ENCODE results near the gene MUC20. TPM values are rescaled to one million over a fixed set of nuclear protein-coding genes. Genes with fewer than 3 reads are reported as not detected.
"Not testable (repeated sequence)": the region's sequence is repeated elsewhere in the genome, so short reads cannot be mapped to it uniquely, and the experiment has no call there.

Gene MUC20
- polyA plus RNA-seq, 1 donor from 2014 or later: 3.0 TPM

- H3F3A ChIP-seq (ENCODE audit: insufficient read depth, low read length, poor library complexity, severe bottlenecking): no peaks in the 10 kb centered on the region
- H3K4me3 ChIP-seq (ENCODE audit: low read length): no peak overlapping the region
- H3K9me3 ChIP-seq (ENCODE audit: low read length): no peaks in the 10 kb centered on the region
- no peak overlapping the region for H2AFZ ChIP-seq (ENCODE audit: low read depth, low read length)
- no peak overlapping the region for H3K9ac ChIP-seq (ENCODE audit: low read length)
- H3K36me3 ChIP-seq (ENCODE audit: insufficient read depth, low read length): no peaks in the 10 kb centered on the region
- H3K27ac ChIP-seq (ENCODE audit: low read length): no peak overlapping the region
- no peaks in the 10 kb centered on the region for H3K27me3 ChIP-seq (ENCODE audit: insufficient read depth, low read depth, low read length)
- no peaks in the 10 kb centered on the region for H3K9me2 ChIP-seq (ENCODE audit: insufficient read depth, low read length)
- no peaks in the 10 kb centered on the region for H3K79me2 ChIP-seq (replicated peaks; ENCODE audit: insufficient read depth, low read length)
- no peaks in the 10 kb centered on the region for H4K20me1 ChIP-seq (ENCODE audit: insufficient read depth)
- H3K4me2 ChIP-seq (ENCODE audit: low read length): no peak overlapping the region
- TF ChIP-seq SMC3 (conservative IDR thresholded peaks at IDR 0.05; ENCODE audit: poor library complexity) (no peak), EZH2 (IDR thresholded peaks at IDR 0.05; ENCODE audit: borderline replicate concordance, insufficient read depth, low read length, poor library complexity, severe bottlenecking) (no peak), RAD21 (conservative IDR thresholded peaks at IDR 0.05) (no peak), MXI1 (conservative IDR thresholded peaks at IDR 0.05; ENCODE audit: poor library complexity, severe bottlenecking) (no peak), TAF1 (IDR thresholded peaks at IDR 0.05; ENCODE audit: low read depth) (no peak), EP300 (conservative IDR thresholded peaks at IDR 0.05; ENCODE audit: poor library complexity, severe bottlenecking) (no peak), POLR2AphosphoS5 (IDR thresholded peaks at IDR 0.05) (no peak)
- TF ChIP-seq, protein P1, sequence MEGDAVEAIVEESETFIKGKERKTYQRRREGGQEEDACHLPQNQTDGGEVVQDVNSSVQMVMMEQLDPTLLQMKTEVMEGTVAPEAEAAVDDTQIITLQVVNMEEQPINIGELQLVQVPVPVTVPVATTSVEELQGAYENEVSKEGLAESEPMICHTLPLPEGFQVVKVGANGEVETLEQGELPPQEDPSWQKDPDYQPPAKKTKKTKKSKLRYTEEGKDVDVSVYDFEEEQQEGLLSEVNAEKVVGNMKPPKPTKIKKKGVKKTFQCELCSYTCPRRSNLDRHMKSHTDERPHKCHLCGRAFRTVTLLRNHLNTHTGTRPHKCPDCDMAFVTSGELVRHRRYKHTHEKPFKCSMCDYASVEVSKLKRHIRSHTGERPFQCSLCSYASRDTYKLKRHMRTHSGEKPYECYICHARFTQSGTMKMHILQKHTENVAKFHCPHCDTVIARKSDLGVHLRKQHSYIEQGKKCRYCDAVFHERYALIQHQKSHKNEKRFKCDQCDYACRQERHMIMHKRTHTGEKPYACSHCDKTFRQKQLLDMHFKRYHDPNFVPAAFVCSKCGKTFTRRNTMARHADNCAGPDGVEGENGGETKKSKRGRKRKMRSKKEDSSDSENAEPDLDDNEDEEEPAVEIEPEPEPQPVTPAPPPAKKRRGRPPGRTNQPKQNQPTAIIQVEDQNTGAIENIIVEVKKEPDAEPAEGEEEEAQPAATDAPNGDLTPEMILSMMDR (IDR thresholded peaks at IDR 0.05; ENCODE audit: poor library complexity, severe bottlenecking): no peak
- TF ChIP-seq, protein P2, sequence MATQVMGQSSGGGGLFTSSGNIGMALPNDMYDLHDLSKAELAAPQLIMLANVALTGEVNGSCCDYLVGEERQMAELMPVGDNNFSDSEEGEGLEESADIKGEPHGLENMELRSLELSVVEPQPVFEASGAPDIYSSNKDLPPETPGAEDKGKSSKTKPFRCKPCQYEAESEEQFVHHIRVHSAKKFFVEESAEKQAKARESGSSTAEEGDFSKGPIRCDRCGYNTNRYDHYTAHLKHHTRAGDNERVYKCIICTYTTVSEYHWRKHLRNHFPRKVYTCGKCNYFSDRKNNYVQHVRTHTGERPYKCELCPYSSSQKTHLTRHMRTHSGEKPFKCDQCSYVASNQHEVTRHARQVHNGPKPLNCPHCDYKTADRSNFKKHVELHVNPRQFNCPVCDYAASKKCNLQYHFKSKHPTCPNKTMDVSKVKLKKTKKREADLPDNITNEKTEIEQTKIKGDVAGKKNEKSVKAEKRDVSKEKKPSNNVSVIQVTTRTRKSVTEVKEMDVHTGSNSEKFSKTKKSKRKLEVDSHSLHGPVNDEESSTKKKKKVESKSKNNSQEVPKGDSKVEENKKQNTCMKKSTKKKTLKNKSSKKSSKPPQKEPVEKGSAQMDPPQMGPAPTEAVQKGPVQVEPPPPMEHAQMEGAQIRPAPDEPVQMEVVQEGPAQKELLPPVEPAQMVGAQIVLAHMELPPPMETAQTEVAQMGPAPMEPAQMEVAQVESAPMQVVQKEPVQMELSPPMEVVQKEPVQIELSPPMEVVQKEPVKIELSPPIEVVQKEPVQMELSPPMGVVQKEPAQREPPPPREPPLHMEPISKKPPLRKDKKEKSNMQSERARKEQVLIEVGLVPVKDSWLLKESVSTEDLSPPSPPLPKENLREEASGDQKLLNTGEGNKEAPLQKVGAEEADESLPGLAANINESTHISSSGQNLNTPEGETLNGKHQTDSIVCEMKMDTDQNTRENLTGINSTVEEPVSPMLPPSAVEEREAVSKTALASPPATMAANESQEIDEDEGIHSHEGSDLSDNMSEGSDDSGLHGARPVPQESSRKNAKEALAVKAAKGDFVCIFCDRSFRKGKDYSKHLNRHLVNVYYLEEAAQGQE (IDR thresholded peaks at IDR 0.05; ENCODE audit: borderline replicate concordance): no peak
Measured at GRCh38 chr3:195718477-195718984, 2.2 kb upstream of the MUC20 start.

DNA sequence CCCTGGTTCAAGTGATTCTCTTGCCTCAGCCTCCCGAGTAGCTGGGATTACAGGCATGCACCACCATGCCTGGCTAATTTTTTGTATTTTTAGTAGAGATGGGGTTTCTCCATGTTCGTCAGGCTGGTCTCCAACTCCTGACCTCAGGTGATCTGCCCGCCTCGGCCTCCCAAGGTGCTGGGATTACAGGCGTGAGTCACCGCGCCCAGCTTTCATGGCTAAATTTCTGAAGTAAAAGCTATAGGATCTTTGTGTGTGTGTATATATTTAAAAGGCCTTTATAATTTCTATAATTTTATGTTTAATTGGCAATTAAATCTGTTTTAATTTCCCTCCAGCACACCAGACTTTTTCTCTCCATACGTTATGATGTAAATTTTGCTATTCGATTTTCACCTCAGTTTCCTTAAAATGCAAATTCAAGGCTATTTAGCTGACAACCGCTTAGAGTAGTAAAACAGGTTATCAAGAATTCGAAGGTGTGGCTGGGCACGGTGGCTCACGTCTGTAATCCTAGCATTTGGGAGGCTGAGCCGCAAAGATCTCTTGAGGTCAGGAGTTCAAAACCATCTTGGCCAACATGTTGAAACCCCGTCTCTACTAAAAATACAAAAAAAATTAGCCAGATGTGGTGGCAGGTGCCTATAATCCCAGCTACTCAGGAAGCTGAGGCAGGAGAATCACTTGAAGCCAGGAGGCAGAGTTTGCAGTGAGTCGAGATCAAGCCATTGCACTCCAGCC, 1.1 kb upstream of the MUC20 start:
- not testable (repeated sequence) for H3K79me2 ChIP-seq (replicated peaks; ENCODE audit: insufficient read depth, low read length); H3K27me3 ChIP-seq (ENCODE audit: insufficient read depth, low read depth, low read length); H2AFZ ChIP-seq (ENCODE audit: low read depth, low read length); H4K20me1 ChIP-seq (ENCODE audit: insufficient read depth); H3K4me2 ChIP-seq (ENCODE audit: low read length); H3K4me3 ChIP-seq (ENCODE audit: low read length); H3K9ac ChIP-seq (ENCODE audit: low read length); H3F3A ChIP-seq (ENCODE audit: insufficient read depth, low read length, poor library complexity, severe bottlenecking); H3K27ac ChIP-seq (ENCODE audit: low read length); H3K36me3 ChIP-seq (ENCODE audit: insufficient read depth, low read length); H3K9me3 ChIP-seq (ENCODE audit: low read length); H3K9me2 ChIP-seq (ENCODE audit: insufficient read depth, low read length)

DNA sequence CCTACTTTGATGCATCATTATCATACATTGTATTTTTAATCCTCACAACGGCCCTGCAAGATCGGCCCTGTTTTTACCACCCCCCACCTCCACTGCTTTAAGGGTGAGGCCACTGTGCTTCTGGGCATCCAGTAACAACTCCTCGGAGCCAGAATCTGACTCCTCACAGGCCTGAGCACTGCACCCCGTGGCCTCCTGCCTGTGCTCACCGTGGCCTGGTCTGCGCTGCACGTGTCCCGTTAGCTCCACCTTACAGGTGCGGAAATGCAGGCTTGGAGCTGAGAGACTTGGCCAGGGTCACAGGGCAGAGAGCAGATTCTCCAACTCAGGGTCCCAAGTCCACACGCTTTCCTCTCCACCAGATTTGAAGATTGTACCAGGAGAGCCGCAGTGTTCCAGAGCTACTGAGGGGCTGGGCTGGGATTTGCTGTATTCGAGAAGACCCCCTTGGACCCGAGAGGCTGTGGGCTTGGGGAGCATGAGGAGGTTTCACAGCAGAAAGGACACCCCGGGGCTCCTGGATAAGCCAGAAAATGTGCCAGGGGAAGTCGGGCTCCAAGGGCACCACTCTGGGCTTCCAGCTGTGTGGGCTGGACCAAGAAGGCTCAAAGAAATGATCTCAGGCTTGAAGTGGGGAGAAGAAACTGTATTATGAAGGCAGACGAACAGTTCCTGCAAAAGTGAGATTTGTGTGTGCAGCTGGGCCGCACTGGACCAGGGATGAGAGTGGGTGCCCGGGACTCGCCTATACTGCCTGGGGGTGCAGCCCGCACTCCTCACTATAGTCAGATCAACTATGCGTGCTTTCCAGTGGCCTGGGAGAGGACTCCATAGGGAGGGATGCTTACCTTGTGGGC, 1.6 kb downstream of the MUC20 start:
- not testable (repeated sequence) for H3F3A ChIP-seq (ENCODE audit: insufficient read depth, low read length, poor library complexity, severe bottlenecking); H3K9me2 ChIP-seq (ENCODE audit: insufficient read depth, low read length); H3K27me3 ChIP-seq (ENCODE audit: insufficient read depth, low read depth, low read length); H2AFZ ChIP-seq (ENCODE audit: low read depth, low read length); H3K9me3 ChIP-seq (ENCODE audit: low read length); H3K27ac ChIP-seq (ENCODE audit: low read length); H3K79me2 ChIP-seq (replicated peaks; ENCODE audit: insufficient read depth, low read length); H3K4me2 ChIP-seq (ENCODE audit: low read length); H3K9ac ChIP-seq (ENCODE audit: low read length); H3K36me3 ChIP-seq (ENCODE audit: insufficient read depth, low read length); H3K4me3 ChIP-seq (ENCODE audit: low read length); H4K20me1 ChIP-seq (ENCODE audit: insufficient read depth)

GRCh38 chr3:195722996-195723345, 2.2 kb downstream of the MUC20 start:
- H2AFZ ChIP-seq (ENCODE audit: low read depth, low read length); H4K20me1 ChIP-seq (ENCODE audit: insufficient read depth); H3F3A ChIP-seq (ENCODE audit: insufficient read depth, low read length, poor library complexity, severe bottlenecking); H3K9me2 ChIP-seq (ENCODE audit: insufficient read depth, low read length); H3K9me3 ChIP-seq (ENCODE audit: low read length); H3K9ac ChIP-seq (ENCODE audit: low read length); H3K4me2 ChIP-seq (ENCODE audit: low read length); H3K27ac ChIP-seq (ENCODE audit: low read length); H3K27me3 ChIP-seq (ENCODE audit: insufficient read depth, low read depth, low read length); H3K79me2 ChIP-seq (replicated peaks; ENCODE audit: insufficient read depth, low read length); H3K36me3 ChIP-seq (ENCODE audit: insufficient read depth, low read length); H3K4me3 ChIP-seq (ENCODE audit: low read length): not testable (repeated sequence)
